ENCODE measurements around the gene GRIFIN.

GRIFIN gene

DNA sequence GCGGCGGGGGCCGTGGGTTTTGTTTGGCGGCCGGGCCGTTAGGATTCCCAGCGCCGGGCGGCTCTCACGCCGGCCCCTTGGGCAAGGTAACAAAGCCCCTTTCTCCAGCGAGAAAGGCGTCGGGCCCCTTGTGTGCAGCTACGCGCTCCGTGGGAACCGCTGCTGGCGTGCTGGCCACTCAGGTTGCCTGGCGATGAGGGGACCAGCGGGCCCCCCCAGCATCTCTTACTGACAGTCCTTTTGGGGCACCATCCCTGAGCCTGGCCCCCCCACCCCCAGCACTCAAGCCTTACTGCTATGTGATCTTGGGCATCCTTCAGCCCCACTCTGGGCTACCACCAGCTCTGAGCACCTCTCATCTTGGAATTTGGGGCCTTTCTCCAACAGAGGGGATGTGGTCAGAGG, 45.1 kb upstream of the GRIFIN start:
- Histone ChIP-seq H3K27me3 (ENCODE audit: insufficient read depth, low read length, poor library complexity, severe bottlenecking) (no peaks in the 10 kb centered on the region), H4K20me1 (ENCODE audit: insufficient read depth, low read length, poor library complexity, severe bottlenecking) (no peaks in the 10 kb centered on the region), H3K4me1 (ENCODE audit: insufficient read depth, low read length, poor library complexity, severe bottlenecking) (peaks cover 47% of the 10 kb centered on the region), H3K9me2 (replicated peaks; ENCODE audit: low read depth, low read length) (no peaks in the 10 kb centered on the region), H3K36me3 (ENCODE audit: insufficient read depth, low read length) (no peaks in the 10 kb centered on the region), H3K9me3 (ENCODE audit: insufficient read depth, low read depth, low read length) (no peaks in the 10 kb centered on the region), H3K9ac (ENCODE audit: low read depth, low read length, poor library complexity, severe bottlenecking) (peak overlapping the region; percentile 33), H2AFZ (ENCODE audit: low read length) (no peak overlapping the region), H3K4me3 (ENCODE audit: low read length, poor library complexity, severe bottlenecking) (peak overlapping the region; percentile 56), H3F3A (ENCODE audit: low read depth) (no peaks in the 10 kb centered on the region; the same call in 1 of the 2 replicates), H3K4me2 (ENCODE audit: low read depth, low read length, poor library complexity, severe bottlenecking) (peak overlapping the region; percentile 63), H3K79me2 (ENCODE audit: insufficient read depth, low read length) (no peaks in the 10 kb centered on the region)
- TF ChIP-seq, protein P1, sequence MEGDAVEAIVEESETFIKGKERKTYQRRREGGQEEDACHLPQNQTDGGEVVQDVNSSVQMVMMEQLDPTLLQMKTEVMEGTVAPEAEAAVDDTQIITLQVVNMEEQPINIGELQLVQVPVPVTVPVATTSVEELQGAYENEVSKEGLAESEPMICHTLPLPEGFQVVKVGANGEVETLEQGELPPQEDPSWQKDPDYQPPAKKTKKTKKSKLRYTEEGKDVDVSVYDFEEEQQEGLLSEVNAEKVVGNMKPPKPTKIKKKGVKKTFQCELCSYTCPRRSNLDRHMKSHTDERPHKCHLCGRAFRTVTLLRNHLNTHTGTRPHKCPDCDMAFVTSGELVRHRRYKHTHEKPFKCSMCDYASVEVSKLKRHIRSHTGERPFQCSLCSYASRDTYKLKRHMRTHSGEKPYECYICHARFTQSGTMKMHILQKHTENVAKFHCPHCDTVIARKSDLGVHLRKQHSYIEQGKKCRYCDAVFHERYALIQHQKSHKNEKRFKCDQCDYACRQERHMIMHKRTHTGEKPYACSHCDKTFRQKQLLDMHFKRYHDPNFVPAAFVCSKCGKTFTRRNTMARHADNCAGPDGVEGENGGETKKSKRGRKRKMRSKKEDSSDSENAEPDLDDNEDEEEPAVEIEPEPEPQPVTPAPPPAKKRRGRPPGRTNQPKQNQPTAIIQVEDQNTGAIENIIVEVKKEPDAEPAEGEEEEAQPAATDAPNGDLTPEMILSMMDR (conservative IDR thresholded peaks at IDR 0.05; ENCODE audit: low read length) = no peak
- TF ChIP-seq EZH2phosphoT487 (IDR thresholded peaks at IDR 0.05; ENCODE audit: borderline replicate concordance) = no peak

DNA sequence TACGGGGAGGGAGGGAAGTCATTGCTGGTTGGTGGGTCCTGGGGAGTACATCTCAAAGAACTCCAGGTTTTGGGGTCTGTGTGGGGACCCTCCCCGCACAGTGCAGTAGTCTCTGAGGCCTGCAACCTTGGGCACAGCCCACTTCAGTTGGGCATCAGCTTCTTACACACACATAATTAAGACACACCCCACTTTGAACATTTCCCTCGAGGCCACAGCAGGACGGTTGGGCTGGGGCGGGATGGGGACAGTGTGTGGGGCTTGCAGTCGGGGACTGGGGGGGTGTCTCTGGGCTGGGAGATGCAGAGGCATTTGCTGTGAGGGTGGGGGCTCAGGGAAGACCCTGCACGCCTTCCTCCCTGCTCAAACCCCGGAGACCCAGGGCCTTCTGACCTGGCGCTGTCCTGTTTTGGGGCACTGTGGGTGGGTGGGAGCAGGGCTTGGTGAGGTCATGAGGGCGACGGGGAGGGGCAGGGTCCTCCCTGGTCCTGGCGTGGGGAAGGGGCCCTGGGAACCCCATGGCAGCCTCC, 44.6 kb upstream of the GRIFIN start:
- no peak for TF ChIP-seq EZH2phosphoT487 (IDR thresholded peaks at IDR 0.05; ENCODE audit: borderline replicate concordance)
- TF ChIP-seq, protein P1 (conservative IDR thresholded peaks at IDR 0.05; ENCODE audit: low read length) = no peak
- peak overlapping the region; percentile 63 for H3K4me2 ChIP-seq (ENCODE audit: low read depth, low read length, poor library complexity, severe bottlenecking)
- peak overlapping the region; percentile 72 for H3K4me3 ChIP-seq (ENCODE audit: low read length, poor library complexity, severe bottlenecking)
- no peaks in the 10 kb centered on the region for H3K9me3 ChIP-seq (ENCODE audit: insufficient read depth, low read depth, low read length)
- H4K20me1 ChIP-seq (ENCODE audit: insufficient read depth, low read length, poor library complexity, severe bottlenecking) = no peaks in the 10 kb centered on the region
- no peaks in the 10 kb centered on the region for H3K36me3 ChIP-seq (ENCODE audit: insufficient read depth, low read length)
- H2AFZ ChIP-seq (ENCODE audit: low read length) = no peak overlapping the region
- H3K9me2 ChIP-seq (replicated peaks; ENCODE audit: low read depth, low read length) = no peaks in the 10 kb centered on the region
- no peaks in the 10 kb centered on the region for H3K27me3 ChIP-seq (ENCODE audit: insufficient read depth, low read length, poor library complexity, severe bottlenecking)
- H3K4me1 ChIP-seq (ENCODE audit: insufficient read depth, low read length, poor library complexity, severe bottlenecking) = peaks cover 47% of the 10 kb centered on the region
- H3F3A ChIP-seq (ENCODE audit: low read depth) = no peaks in the 10 kb centered on the region; the same call in 1 of the 2 replicates
- no peaks in the 10 kb centered on the region for H3K79me2 ChIP-seq (ENCODE audit: insufficient read depth, low read length)
- no peak overlapping the region for H3K9ac ChIP-seq (ENCODE audit: low read depth, low read length, poor library complexity, severe bottlenecking)

DNA sequence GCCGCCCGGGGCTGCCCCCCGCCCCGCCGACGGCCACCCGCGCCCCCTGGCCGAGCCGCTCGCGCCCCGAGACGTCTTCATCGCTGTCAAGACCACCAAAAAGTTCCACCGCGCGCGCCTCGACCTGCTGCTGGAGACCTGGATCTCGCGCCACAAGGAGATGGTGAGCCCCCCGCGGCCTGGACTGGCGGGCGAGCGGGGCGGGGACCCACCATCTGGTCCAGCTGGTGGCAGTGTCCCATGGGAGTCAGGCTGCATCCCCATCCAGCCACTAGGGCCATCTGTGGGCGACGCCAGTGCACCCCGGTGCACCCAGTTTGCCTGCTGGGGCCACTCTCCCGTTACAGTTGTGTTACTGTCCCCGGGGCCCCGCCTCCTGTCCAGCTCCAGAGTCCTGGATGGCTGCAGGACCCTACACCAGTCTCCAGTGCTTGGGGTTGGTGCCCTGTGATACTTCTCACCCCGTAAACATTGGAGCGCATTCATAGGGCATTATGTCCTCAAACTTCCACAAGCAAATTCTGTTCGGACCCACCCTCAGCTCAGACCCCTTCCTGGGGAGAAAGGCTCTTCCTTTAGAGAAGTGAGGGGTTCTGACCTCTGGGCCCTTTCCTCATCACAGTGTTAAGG, 44.0 kb upstream of the GRIFIN start:
- Histone ChIP-seq H3K9ac (ENCODE audit: low read depth, low read length, poor library complexity, severe bottlenecking) (no peak overlapping the region), H3K27me3 (ENCODE audit: insufficient read depth, low read length, poor library complexity, severe bottlenecking) (no peaks in the 10 kb centered on the region), H3K4me2 (ENCODE audit: low read depth, low read length, poor library complexity, severe bottlenecking) (peak overlapping the region; percentile 63), H3F3A (ENCODE audit: low read depth) (no peaks in the 10 kb centered on the region), H3K9me3 (ENCODE audit: insufficient read depth, low read depth, low read length) (no peaks in the 10 kb centered on the region), H3K36me3 (ENCODE audit: insufficient read depth, low read length) (no peaks in the 10 kb centered on the region), H3K9me2 (replicated peaks; ENCODE audit: low read depth, low read length) (no peaks in the 10 kb centered on the region), H3K4me3 (ENCODE audit: low read length, poor library complexity, severe bottlenecking) (peak overlapping the region; percentile 72), H3K4me1 (ENCODE audit: insufficient read depth, low read length, poor library complexity, severe bottlenecking) (peaks cover 47% of the 10 kb centered on the region), H4K20me1 (ENCODE audit: insufficient read depth, low read length, poor library complexity, severe bottlenecking) (no peaks in the 10 kb centered on the region), H3K79me2 (ENCODE audit: insufficient read depth, low read length) (no peaks in the 10 kb centered on the region), H2AFZ (ENCODE audit: low read length) (no peak overlapping the region)
- TF ChIP-seq, protein P1 (conservative IDR thresholded peaks at IDR 0.05; ENCODE audit: low read length) = no peak
- TF ChIP-seq EZH2phosphoT487 (IDR thresholded peaks at IDR 0.05; ENCODE audit: borderline replicate concordance) = no peak
